Keratinocyte (primary cell): ENCODE data around the gene RAF1. TPM values are rescaled to one million over a fixed set of nuclear protein-coding genes. Genes with fewer than 3 reads are reported as not detected.
A peak's percentile ranks its signal among the peaks of the same experiment; 100 is the strongest.

Experiments
- DNase-seq: peaks from one replicate; pipeline ENCODE4 v3.0.0-alpha.2; 2011; ENCODE audit warnings: low read depth, missing footprints, low spot score
- FAIRE-seq: peaks from 2 replicates; lab custom pipeline; 2011; peaks lifted over from hg19 to GRCh38; lab: Jason Lieb, UNC
- H2AFZ ChIP-seq: 2 replicates; pipeline ENCODE4 v1.6.0; 2012; ENCODE audit warnings: low read length, control low read depth, inconsistent platforms; ENCODE audit not compliant: control insufficient read depth
- H3K27ac ChIP-seq: 2 replicates; pipeline ENCODE4 v1.5.1; 2011; ENCODE audit warnings: low read length; ENCODE audit not compliant: control insufficient read depth, insufficient read depth
- H3K27me3 ChIP-seq: 3 replicates; pipeline ENCODE4 v1.6.0; 2011; ENCODE audit warnings: low read length; ENCODE audit not compliant: control insufficient read depth, insufficient read depth; ENCODE audit errors: extremely low read depth
- H3K36me3 ChIP-seq, 2 experiments: 2 replicates in 1 of 2; 3 replicates in 1 of 2; pipeline ENCODE4 v1.5.1; 2011; ENCODE audit warnings: low read length in 2 of 2, mild to moderate bottlenecking in 1 of 2; ENCODE audit not compliant: control insufficient read depth in 2 of 2, insufficient read depth in 2 of 2; ENCODE audit errors: extremely low read depth in 1 of 2
- H3K4me1 ChIP-seq: 3 replicates; pipeline ENCODE4 v1.5.1; 2011; ENCODE audit warnings: low read length; ENCODE audit not compliant: control insufficient read depth, insufficient read depth; ENCODE audit errors: extremely low read depth
- H3K4me2 ChIP-seq: 3 replicates; pipeline ENCODE4 v1.6.0; 2011; ENCODE audit warnings: low read depth, low read length; ENCODE audit not compliant: control insufficient read depth, insufficient read depth; ENCODE audit errors: extremely low read depth
- H3K4me3 ChIP-seq, 3 experiments: fragments of 200-600 bp in 1 of 3; sonication (generic) in 1 of 3; 2 replicates in 2 of 3; 3 replicates in 1 of 3; pipeline ENCODE4 v1.5.1; 2011 to 2016; ENCODE audit warnings: low read length in 3 of 3, mild to moderate bottlenecking in 3 of 3, control low read depth in 2 of 3, inconsistent platforms in 1 of 3, low read depth in 1 of 3, mixed read lengths in 1 of 3, mixed run types in 1 of 3, moderate library complexity in 1 of 3; ENCODE audit not compliant: control insufficient read depth in 2 of 3, insufficient read depth in 2 of 3; ENCODE audit errors: extremely low read depth in 1 of 3
- H3K79me2 ChIP-seq: 2 replicates; pipeline ENCODE4 v1.6.0; 2012; ENCODE audit warnings: low read length; ENCODE audit not compliant: control insufficient read depth, insufficient read depth
- H3K9ac ChIP-seq: 3 replicates; pipeline ENCODE4 v1.6.0; 2011; ENCODE audit warnings: low read length; ENCODE audit not compliant: control insufficient read depth, insufficient read depth; ENCODE audit errors: extremely low read depth
- H3K9me1 ChIP-seq: 3 replicates; pipeline ENCODE4 v1.6.0; 2011; ENCODE audit warnings: low read length; ENCODE audit not compliant: control insufficient read depth, insufficient read depth; ENCODE audit errors: extremely low read depth
- H3K9me3 ChIP-seq: 2 replicates; pipeline ENCODE4 v1.5.1; 2012; ENCODE audit warnings: low read depth, low read length; ENCODE audit not compliant: control insufficient read depth
- H4K20me1 ChIP-seq: 3 replicates; pipeline ENCODE4 v1.6.0; 2011; ENCODE audit warnings: low read length; ENCODE audit not compliant: control insufficient read depth, insufficient read depth; ENCODE audit errors: extremely low read depth
- EZH2 ChIP-seq: IDR thresholded peaks from one replicate; pipeline ENCODE4 v1.6.1; 2012; ENCODE audit warnings: inconsistent platforms, mild to moderate bottlenecking, low read length, moderate library complexity
- dilution Hi-C: fragments of 300-500 bp; cut with MboI; formaldehyde crosslinking; loops from one replicate; pipeline ENCODE4 v1.7.0; 2020; ENCODE audit warnings: low sequenced_read_pairs; ENCODE audit not compliant: extremely low pct_ligation_motif_present
- polyA plus RNA-seq, 5 experiments: library from polyadenylated mRNA; depleted of rRNA in 3 of 5; stranded (reverse) in 3 of 5; stranded (forward) in 1 of 5; unstranded in 1 of 5; fragments of >200 nt; gene quantifications; 1 replicate in 1 of 5; 2 replicates in 3 of 5; 3 replicates in 1 of 5; pipeline versions ENCODE4 v1.2.1 to v1.2.3, GENCODE V29; 2011 to 2012; ENCODE audit warnings: missing spikeins in 2 of 5, low read depth in 1 of 5, low replicate concordance in 1 of 5
- TF ChIP-seq, protein P1 (sequence below), 3 experiments: IDR thresholded peaks in 1 of 3; conservative IDR thresholded peaks in 1 of 3; optimal IDR thresholded peaks in 1 of 3; 2 replicates in 2 of 3; 3 replicates in 1 of 3; pipeline versions ENCODE3 to v1.5.1; 2011; ENCODE audit warnings: low read length in 3 of 3, mild to moderate bottlenecking in 3 of 3, moderate library complexity in 2 of 3, control low read depth in 1 of 3, inconsistent platforms in 1 of 3; ENCODE audit not compliant: insufficient read depth in 2 of 3; ENCODE audit errors: extremely low read depth in 1 of 3

Gene RAF1
- polyA plus RNA-seq, 1 donor (not counting 4 experiments of a cell fraction or from before 2014, with no cell fraction given) = 80.1 TPM

DNA sequence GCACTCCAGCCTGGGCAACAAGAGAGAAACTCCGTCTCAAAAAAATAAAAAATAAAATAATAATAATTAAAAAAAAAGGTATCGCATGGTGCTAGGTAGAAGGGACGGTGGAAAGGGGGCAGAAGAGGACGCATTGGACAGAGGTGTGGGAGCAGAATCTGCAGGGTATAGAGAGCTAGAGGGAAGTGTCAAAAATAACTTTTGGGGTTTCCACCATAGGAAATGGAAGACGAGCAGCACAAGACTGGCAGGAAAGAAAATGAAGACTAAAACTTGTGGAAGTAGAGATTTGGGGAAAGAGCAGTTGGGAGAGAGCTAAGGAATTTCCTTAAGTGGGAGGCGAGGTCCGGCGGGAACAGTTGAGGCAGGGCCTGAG is 107.6 kb downstream of the RAF1 start:
- Histone ChIP-seq H3K4me1 (peaks cover 19% of the 10 kb centered on the region), H3K9me3 (no peaks in the 10 kb centered on the region), H3K9me1 (no peaks in the 10 kb centered on the region), H3K27ac (peak overlapping the region; percentile 87), H4K20me1 (no peaks in the 10 kb centered on the region), H3K27me3 (no peaks in the 10 kb centered on the region), H2AFZ (peak overlapping the region; percentile 98), H3K4me3 (peak overlapping the region; percentile 85 to 91 (median 90)), H3K36me3 (no peaks in the 10 kb centered on the region), H3K79me2 (peaks cover 44% of the 10 kb centered on the region), H3K4me2 (peak overlapping the region; percentile 99), H3K9ac (peak overlapping the region; percentile 94)
- DNase-seq = no peak
- no peak for TF ChIP-seq EZH2
- TF ChIP-seq, protein P1, sequence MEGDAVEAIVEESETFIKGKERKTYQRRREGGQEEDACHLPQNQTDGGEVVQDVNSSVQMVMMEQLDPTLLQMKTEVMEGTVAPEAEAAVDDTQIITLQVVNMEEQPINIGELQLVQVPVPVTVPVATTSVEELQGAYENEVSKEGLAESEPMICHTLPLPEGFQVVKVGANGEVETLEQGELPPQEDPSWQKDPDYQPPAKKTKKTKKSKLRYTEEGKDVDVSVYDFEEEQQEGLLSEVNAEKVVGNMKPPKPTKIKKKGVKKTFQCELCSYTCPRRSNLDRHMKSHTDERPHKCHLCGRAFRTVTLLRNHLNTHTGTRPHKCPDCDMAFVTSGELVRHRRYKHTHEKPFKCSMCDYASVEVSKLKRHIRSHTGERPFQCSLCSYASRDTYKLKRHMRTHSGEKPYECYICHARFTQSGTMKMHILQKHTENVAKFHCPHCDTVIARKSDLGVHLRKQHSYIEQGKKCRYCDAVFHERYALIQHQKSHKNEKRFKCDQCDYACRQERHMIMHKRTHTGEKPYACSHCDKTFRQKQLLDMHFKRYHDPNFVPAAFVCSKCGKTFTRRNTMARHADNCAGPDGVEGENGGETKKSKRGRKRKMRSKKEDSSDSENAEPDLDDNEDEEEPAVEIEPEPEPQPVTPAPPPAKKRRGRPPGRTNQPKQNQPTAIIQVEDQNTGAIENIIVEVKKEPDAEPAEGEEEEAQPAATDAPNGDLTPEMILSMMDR (optimal IDR thresholded peaks at IDR 0.05 in 1 of 3, IDR thresholded peaks at IDR 0.05 in 1 of 3, conservative IDR thresholded peaks at IDR 0.05 in 1 of 3; ENCODE audit: extremely low read depth in 1 of 3, insufficient read depth in 2 of 3, low read length in 3 of 3) = no peak
- dilution Hi-C loops = no loop called here
- FAIRE-seq = no peak

DNA sequence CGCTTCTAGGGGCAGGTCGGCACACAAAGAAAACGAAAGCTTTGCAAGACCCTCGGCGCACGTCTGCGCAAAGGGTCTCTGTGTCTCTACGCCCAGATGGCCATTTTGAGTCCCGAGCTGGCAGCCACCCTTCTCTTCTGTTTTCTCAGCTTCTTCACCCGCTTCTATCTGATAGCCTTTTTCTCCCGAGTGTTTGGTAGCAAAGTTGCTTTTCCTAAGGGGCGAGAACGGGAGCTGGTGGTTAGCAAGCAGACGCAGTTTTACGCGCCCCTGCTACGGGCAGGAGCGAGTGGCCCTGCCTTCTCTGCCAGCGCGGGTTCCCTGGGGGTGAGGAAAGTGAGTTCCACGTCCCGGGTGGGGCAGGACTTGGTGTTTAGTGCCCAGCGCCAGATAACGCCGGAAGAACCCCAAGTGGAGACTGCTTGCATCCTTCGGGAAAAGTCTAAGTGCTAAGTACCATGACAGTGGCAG is 110.0 kb downstream of the RAF1 start:
- TF ChIP-seq, protein P1 (optimal IDR thresholded peaks at IDR 0.05 in 1 of 3, IDR thresholded peaks at IDR 0.05 in 1 of 3, conservative IDR thresholded peaks at IDR 0.05 in 1 of 3; ENCODE audit: extremely low read depth in 1 of 3, insufficient read depth in 2 of 3, low read length in 3 of 3) = peak in 1 of 3 experiments; percentile 13
- TF ChIP-seq EZH2 = no peak
- Histone ChIP-seq H3K79me2 (peaks cover 20% of the 10 kb centered on the region), H3K4me2 (peak overlapping the region; percentile 75), H4K20me1 (no peaks in the 10 kb centered on the region), H3K9me1 (no peaks in the 10 kb centered on the region), H3K27ac (no peak overlapping the region), H3K4me3 (peak overlapping the region; percentile 32 to 54 (median 42)), H3K9me3 (no peaks in the 10 kb centered on the region), H3K36me3 (no peaks in the 10 kb centered on the region), H3K9ac (peak overlapping the region; percentile 62), H3K4me1 (peaks cover 18% of the 10 kb centered on the region), H2AFZ (peak overlapping the region; percentile 85), H3K27me3 (no peaks in the 10 kb centered on the region)
- dilution Hi-C loops = no loop called here
- no peak for FAIRE-seq
- no peak for DNase-seq
